GM23248 (cell line): ENCODE results near the gene ACOT6.
"Not testable (repeated sequence)": the region's sequence is repeated elsewhere in the genome, so short reads cannot be mapped to it uniquely, and the experiment has no call there.

Source experiments
- EZH2 ChIP-seq: fragments of 200-600 bp; sonication (generic); IDR thresholded peaks from 2 replicates; pipeline ENCODE4 v1.6.1; 2018; ENCODE audit warnings: antibody characterized with exemption, mild to moderate bottlenecking; ENCODE audit not compliant: insufficient read depth, poor library complexity, severe bottlenecking
- EZH2phosphoT487 ChIP-seq: fragments of 200-600 bp; sonication (generic); IDR thresholded peaks from 2 replicates; pipeline ENCODE4 v1.6.1; 2018; ENCODE audit warnings: antibody characterized with exemption, moderate library complexity, mild to moderate bottlenecking, low read depth; ENCODE audit not compliant: insufficient read depth

- not testable (repeated sequence) for TF ChIP-seq EZH2, EZH2phosphoT487
Observed at GRCh38 chr14:73570913-73571312, 41.4 kb upstream of the ACOT6 start.
